ENCODE data around the gene CAMSAP2. TPM values are rescaled to one million over a fixed set of nuclear protein-coding genes. Genes with fewer than 3 reads are reported as not detected.

CAMSAP2 gene
- total RNA-seq, 2 donors from 2014 or later, result 22.1 to 22.2 TPM

GRCh38 chr1:200901350-200901749 is 162.7 kb downstream of the CAMSAP2 start:
- H3K27me3 ChIP-seq (ENCODE audit: control insufficient read depth, insufficient read depth, low read length, poor library complexity, severe bottlenecking), result no peaks in the 10 kb centered on the region
- WGBS, 2 experiments (ENCODE audit: insufficient coverage in 1 of 2, insufficient read length in 1 of 2), result 95 to 96% methylated on average over 4 to 5 of the region's 5 CpGs
- H3K36me3 ChIP-seq (ENCODE audit: control insufficient read depth, insufficient read depth, low read length), result peaks cover 39% of the 10 kb centered on the region
- H3K9me3 Mint-ChIP-seq, result no peaks in the 10 kb centered on the region
- no peak for DNase-seq
- H3K4me1 Mint-ChIP-seq, result peaks cover 15% of the 10 kb centered on the region
- H3K27me3 Mint-ChIP-seq (ENCODE audit: insufficient read depth), result no peaks in the 10 kb centered on the region
- H3K4me1 ChIP-seq (ENCODE audit: control insufficient read depth, insufficient read depth, low read length), result peaks cover 7% of the 10 kb centered on the region
- TF ChIP-seq CTCF (conservative IDR thresholded peaks at IDR 0.05), result no peak
- no peak overlapping the region for H3K9ac ChIP-seq (ENCODE audit: extremely low read depth, low read length, poor library complexity, severe bottlenecking)
- H3K4me3 ChIP-seq (ENCODE audit: low read length), result no peak overlapping the region
- H3K27ac ChIP-seq (ENCODE audit: low read depth, low read length), result no peak overlapping the region
- no peak overlapping the region for H3K27ac Mint-ChIP-seq
- peaks cover 65% of the 10 kb centered on the region for H3K36me3 Mint-ChIP-seq (ENCODE audit: low read depth)
- H3K4me3 Mint-ChIP-seq, result no peak overlapping the region
- H3K9me3 ChIP-seq (ENCODE audit: control insufficient read depth, low read length), result no peaks in the 10 kb centered on the region

DNA sequence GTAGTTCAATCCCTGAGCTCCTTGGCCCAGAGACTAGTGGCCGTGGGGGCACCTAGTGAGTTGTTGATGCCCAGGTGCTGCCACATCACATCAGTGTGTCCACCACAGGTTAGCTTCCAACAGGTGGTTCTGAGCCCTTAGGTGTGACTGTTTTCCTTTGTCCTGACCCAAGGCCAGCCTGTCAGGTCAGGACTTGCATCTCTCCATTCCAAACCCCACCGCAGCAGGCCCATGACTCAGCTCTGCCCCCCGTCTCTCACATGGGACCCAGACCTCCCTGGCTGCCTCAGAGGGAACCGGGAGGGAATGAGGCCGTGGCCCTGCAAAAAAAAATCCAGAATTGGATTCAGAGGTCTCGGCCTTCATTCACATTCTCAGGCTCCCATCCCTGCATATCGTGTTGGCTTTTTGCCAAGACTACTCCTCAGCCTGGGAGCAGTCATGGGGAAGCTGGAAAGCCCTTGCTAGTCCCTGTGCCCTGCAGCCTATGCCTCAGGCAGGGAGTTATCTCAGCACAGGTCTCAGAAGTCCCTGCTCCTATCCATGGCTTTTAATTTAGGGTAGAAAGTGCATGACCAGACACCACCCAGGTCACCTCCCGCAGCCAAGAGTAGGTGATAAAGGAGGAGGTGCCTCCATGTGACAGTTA is 163.2 kb downstream of the CAMSAP2 start:
- H3K27me3 ChIP-seq (ENCODE audit: control insufficient read depth, insufficient read depth, low read length, poor library complexity, severe bottlenecking), result no peaks in the 10 kb centered on the region
- Mint-ChIP-seq H3K4me3 (no peak overlapping the region), H3K27ac (peak overlapping the region; percentile 26), H3K36me3 (ENCODE audit: low read depth) (peaks cover 70% of the 10 kb centered on the region), H3K9me3 (no peaks in the 10 kb centered on the region), H3K4me1 (peaks cover 11% of the 10 kb centered on the region), H3K27me3 (ENCODE audit: insufficient read depth) (no peaks in the 10 kb centered on the region)
- H3K4me1 ChIP-seq (ENCODE audit: control insufficient read depth, insufficient read depth, low read length), result peaks cover 1% of the 10 kb centered on the region
- H3K36me3 ChIP-seq (ENCODE audit: control insufficient read depth, insufficient read depth, low read length), result peaks cover 43% of the 10 kb centered on the region
- no peaks in the 10 kb centered on the region for H3K9me3 ChIP-seq (ENCODE audit: control insufficient read depth, low read length)
- H3K9ac ChIP-seq (ENCODE audit: extremely low read depth, low read length, poor library complexity, severe bottlenecking), result no peak overlapping the region
- no peak overlapping the region for H3K4me3 ChIP-seq (ENCODE audit: low read length)
- TF ChIP-seq CTCF (conservative IDR thresholded peaks at IDR 0.05), result no peak
- 87 to 90% methylated on average over 6 to 8 of the region's 8 CpGs for WGBS, 2 experiments (ENCODE audit: insufficient coverage in 1 of 2, insufficient read length in 1 of 2)
- DNase-seq, result no peak
- H3K27ac ChIP-seq (ENCODE audit: low read depth, low read length), result no peak overlapping the region

DNA sequence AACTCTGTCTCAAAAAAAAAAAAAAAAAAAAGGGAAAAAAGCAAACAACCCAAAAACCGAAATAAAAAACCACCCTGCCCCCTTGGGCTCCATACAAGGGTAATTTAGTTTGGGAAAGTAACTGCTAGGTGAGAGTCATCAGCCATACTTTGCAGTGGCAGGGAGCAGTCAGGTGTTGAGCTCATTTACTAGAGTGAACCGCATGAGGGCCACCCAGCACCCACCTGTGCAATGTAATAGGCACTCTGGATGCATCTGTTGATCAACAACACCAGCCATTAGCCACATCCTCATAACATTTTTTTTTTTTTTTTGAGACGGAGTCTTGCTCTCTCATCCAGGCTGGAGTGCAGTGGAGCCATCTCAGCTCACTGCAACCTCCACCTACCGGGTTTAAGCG is 165.1 kb downstream of the CAMSAP2 start:
- H3K4me3 ChIP-seq (ENCODE audit: low read length), result no peak overlapping the region
- H3K9me3 Mint-ChIP-seq, result no peaks in the 10 kb centered on the region
- DNase-seq, result no peak
- no peak for TF ChIP-seq CTCF (conservative IDR thresholded peaks at IDR 0.05)
- no peaks in the 10 kb centered on the region for H3K27me3 ChIP-seq (ENCODE audit: control insufficient read depth, insufficient read depth, low read length, poor library complexity, severe bottlenecking)
- H3K9ac ChIP-seq (ENCODE audit: extremely low read depth, low read length, poor library complexity, severe bottlenecking), result no peak overlapping the region
- no peak overlapping the region for H3K27ac Mint-ChIP-seq
- no peak overlapping the region for H3K4me3 Mint-ChIP-seq
- no peaks in the 10 kb centered on the region for H3K9me3 ChIP-seq (ENCODE audit: control insufficient read depth, low read length)
- peaks cover 49% of the 10 kb centered on the region for H3K36me3 ChIP-seq (ENCODE audit: control insufficient read depth, insufficient read depth, low read length)
- H3K4me1 Mint-ChIP-seq, result no peaks in the 10 kb centered on the region
- 94 to 96% methylated on average over 3 to 4 of the region's 5 CpGs for WGBS, 2 experiments (ENCODE audit: insufficient coverage in 1 of 2, insufficient read length in 1 of 2)
- no peaks in the 10 kb centered on the region for H3K27me3 Mint-ChIP-seq (ENCODE audit: insufficient read depth)
- no peaks in the 10 kb centered on the region for H3K4me1 ChIP-seq (ENCODE audit: control insufficient read depth, insufficient read depth, low read length)
- peaks cover 73% of the 10 kb centered on the region for H3K36me3 Mint-ChIP-seq (ENCODE audit: low read depth)
- no peak overlapping the region for H3K27ac ChIP-seq (ENCODE audit: low read depth, low read length)
